HepG2 (cell line): ENCODE data around the gene IL6R. TPM values are rescaled to one million over a fixed set of nuclear protein-coding genes. Genes with fewer than 3 reads are reported as not detected.

Source experiments
- BCL6 ChIP-seq: IDR thresholded peaks from 2 replicates; pipeline ENCODE4 v1.6.1; 2016; ENCODE audit warnings: missing genetic modification reagents, missing compliant biosample characterization
- FOXK2 ChIP-seq: fragments of 450-650 bp; IDR thresholded peaks from 2 replicates; pipeline ENCODE4 v1.6.1; 2016
- NFE2L1 ChIP-seq: sonication (generic); formaldehyde crosslinking; IDR thresholded peaks from 2 replicates; pipeline ENCODE4 v1.4.0; 2020; ENCODE audit warnings: missing genetic modification reagents, mild to moderate bottlenecking, borderline replicate concordance
- SALL2 ChIP-seq: sonication (generic); formaldehyde crosslinking; IDR thresholded peaks from 2 replicates; pipeline ENCODE4 v1.8.1; 2023; ENCODE audit warnings: mild to moderate bottlenecking, missing genetic modification reagents, inconsistent platforms
- ZBTB7A ChIP-seq: sonication (generic); formaldehyde crosslinking; IDR thresholded peaks from 2 replicates; pipeline ENCODE4 v1.8.0; 2022; ENCODE audit warnings: mild to moderate bottlenecking, missing genetic modification reagents
- ZBTB8A ChIP-seq: sonication (generic); formaldehyde crosslinking; IDR thresholded peaks from 2 replicates; pipeline ENCODE4 v1.4.0; 2020; ENCODE audit warnings: mild to moderate bottlenecking, low read depth, missing genetic modification reagents, borderline replicate concordance
- ZNF296 ChIP-seq: sonication (generic); formaldehyde crosslinking; conservative IDR thresholded peaks from 2 replicates; pipeline ENCODE4 v1.5.0; 2020; ENCODE audit warnings: mild to moderate bottlenecking, missing genetic modification reagents
- ZNF331 ChIP-seq: sonication (generic); formaldehyde crosslinking; IDR thresholded peaks from 2 replicates; pipeline ENCODE4 v1.4.0; 2020; ENCODE audit warnings: missing genetic modification reagents
- ZNF782 ChIP-seq: sonication (generic); formaldehyde crosslinking; IDR thresholded peaks from 2 replicates; pipeline ENCODE4 v1.4.0; 2020; ENCODE audit warnings: missing genetic modification reagents, mild to moderate bottlenecking, borderline replicate concordance
- ZNF790 ChIP-seq: sonication (generic); formaldehyde crosslinking; IDR thresholded peaks from 2 replicates; pipeline ENCODE4 v1.8.0; 2022; ENCODE audit warnings: missing genetic modification reagents, mild to moderate bottlenecking, borderline replicate concordance
- ZNF883 ChIP-seq: sonication (generic); formaldehyde crosslinking; IDR thresholded peaks from 2 replicates; pipeline ENCODE4 v1.5.1; 2020; ENCODE audit warnings: mild to moderate bottlenecking, missing genetic modification reagents; ENCODE audit errors: not compliant biosample characterization
- polyA plus RNA-seq, 8 experiments: library from polyadenylated mRNA; depleted of rRNA in 3 of 8; stranded (reverse) in 7 of 8; unstranded in 1 of 8; fragments of >200 nt; fragmentation: Illumina TruSeq in 4 of 8; extraction: Trizol in 4 of 8; gene quantifications; 2 replicates each; pipeline versions ENCODE4 v1.2.1 to v1.2.3, GENCODE V29; 2011 to 2016; ENCODE audit warnings: low read depth in 4 of 8, missing spikeins in 1 of 8, mixed read lengths in 1 of 8; ENCODE audit not compliant: insufficient read depth in 1 of 8
- total RNA-seq, 5 experiments: library from RNA; depleted of rRNA; stranded (reverse); fragments of >200 nt; fragmentation: Illumina TruSeq; extraction: Trizol; gene quantifications; 2 replicates each; pipeline ENCODE4 v1.2.3, GENCODE V29; 2016; ENCODE audit warnings: low read depth in 1 of 5
- TF ChIP-seq, protein P1 (sequence below): sonication (generic); formaldehyde crosslinking; IDR thresholded peaks from 2 replicates; pipeline ENCODE4 v1.4.0; 2020; ENCODE audit warnings: mild to moderate bottlenecking, missing genetic modification reagents
- TF ChIP-seq, protein P2 (sequence below): sonication (generic); formaldehyde crosslinking; IDR thresholded peaks from 2 replicates; pipeline ENCODE4 v1.8.1; 2023; ENCODE audit warnings: missing genetic modification reagents, mild to moderate bottlenecking, borderline replicate concordance
- TF ChIP-seq, protein P3 (sequence below): sonication (generic); formaldehyde crosslinking; IDR thresholded peaks from 2 replicates; pipeline ENCODE4 v1.4.0; 2020; ENCODE audit warnings: low read depth, missing genetic modification reagents
- TF ChIP-seq, protein P4 (sequence below): IDR thresholded peaks from 2 replicates; pipeline ENCODE4 v1.6.1; 2012; ENCODE audit warnings: low read depth, low read length, improper control_type of control experiment
- TF ChIP-seq, protein P5 (sequence below): IDR thresholded peaks from 2 replicates; pipeline ENCODE4 v1.6.1; 2016; ENCODE audit warnings: low read depth
- TF ChIP-seq, protein P6 (sequence below): sonication (generic); formaldehyde crosslinking; IDR thresholded peaks from 2 replicates; pipeline ENCODE4 v1.8.1; 2023; ENCODE audit warnings: mild to moderate bottlenecking, missing genetic modification reagents, borderline replicate concordance

The IL6R gene
- total and polyA plus RNA-seq, 2 of the 13 experiments (the other 11 are each of a cell fraction or from before 2014, with no cell fraction given), result 5.0 to 24.5 TPM

DNA sequence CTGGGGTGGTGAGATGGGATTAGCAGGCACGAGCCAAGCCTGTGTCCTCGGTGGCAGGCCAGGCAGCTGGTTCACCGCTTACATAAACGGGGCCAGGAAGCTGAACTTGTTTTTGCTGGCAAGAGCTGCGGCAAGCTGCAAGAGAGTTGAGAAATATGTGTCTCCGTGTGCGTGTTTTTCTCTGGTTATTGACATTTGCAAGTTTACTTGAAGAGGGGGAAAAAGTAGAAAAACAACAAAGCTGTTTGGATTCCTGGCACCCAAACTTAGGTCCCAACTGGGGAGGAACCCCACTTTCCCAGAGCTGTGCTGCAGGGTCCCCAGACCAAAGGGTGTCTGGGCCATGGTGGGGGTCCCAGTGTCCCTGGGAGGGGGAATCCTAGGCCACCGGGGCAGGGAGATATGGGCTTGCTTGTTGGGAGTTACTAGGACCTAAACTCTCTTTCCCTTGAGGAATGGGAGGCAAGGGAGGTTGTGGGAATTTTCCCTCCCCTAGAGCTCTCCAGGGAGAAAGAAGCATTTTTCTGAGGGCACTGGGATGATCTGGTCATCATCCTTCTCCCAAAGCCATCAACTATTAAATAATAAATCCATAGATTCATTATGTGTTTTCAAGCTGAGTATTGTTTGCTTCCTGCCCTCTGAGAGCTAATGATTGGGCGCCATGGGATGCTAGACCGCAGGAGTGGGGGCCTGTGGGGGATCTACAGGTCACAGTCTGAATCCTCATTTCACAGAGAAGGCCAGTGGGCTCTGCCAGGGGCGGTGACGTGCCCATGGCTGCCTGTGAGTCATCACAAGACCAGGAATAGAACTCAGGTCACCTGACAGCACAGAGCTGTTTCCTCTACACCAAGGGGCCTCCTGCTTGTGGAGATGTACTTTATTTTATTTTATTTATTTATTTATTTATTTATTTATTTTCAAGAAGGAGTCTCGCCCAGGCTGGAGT, 14.8 kb downstream of the IL6R start (continued):
- TF ChIP-seq, protein P1, sequence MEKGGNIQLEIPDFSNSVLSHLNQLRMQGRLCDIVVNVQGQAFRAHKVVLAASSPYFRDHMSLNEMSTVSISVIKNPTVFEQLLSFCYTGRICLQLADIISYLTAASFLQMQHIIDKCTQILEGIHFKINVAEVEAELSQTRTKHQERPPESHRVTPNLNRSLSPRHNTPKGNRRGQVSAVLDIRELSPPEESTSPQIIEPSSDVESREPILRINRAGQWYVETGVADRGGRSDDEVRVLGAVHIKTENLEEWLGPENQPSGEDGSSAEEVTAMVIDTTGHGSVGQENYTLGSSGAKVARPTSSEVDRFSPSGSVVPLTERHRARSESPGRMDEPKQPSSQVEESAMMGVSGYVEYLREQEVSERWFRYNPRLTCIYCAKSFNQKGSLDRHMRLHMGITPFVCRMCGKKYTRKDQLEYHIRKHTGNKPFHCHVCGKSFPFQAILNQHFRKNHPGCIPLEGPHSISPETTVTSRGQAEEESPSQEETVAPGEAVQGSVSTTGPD, result peak; percentile 72; the same call in 1 of the 2 replicates
- no peak for TF ChIP-seq ZNF883 (CRISPR knock-in tag)
- TF ChIP-seq, protein P2, sequence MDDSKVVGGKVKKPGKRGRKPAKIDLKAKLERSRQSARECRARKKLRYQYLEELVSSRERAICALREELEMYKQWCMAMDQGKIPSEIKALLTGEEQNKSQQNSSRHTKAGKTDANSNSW, result no peak
- TF ChIP-seq, protein P3, sequence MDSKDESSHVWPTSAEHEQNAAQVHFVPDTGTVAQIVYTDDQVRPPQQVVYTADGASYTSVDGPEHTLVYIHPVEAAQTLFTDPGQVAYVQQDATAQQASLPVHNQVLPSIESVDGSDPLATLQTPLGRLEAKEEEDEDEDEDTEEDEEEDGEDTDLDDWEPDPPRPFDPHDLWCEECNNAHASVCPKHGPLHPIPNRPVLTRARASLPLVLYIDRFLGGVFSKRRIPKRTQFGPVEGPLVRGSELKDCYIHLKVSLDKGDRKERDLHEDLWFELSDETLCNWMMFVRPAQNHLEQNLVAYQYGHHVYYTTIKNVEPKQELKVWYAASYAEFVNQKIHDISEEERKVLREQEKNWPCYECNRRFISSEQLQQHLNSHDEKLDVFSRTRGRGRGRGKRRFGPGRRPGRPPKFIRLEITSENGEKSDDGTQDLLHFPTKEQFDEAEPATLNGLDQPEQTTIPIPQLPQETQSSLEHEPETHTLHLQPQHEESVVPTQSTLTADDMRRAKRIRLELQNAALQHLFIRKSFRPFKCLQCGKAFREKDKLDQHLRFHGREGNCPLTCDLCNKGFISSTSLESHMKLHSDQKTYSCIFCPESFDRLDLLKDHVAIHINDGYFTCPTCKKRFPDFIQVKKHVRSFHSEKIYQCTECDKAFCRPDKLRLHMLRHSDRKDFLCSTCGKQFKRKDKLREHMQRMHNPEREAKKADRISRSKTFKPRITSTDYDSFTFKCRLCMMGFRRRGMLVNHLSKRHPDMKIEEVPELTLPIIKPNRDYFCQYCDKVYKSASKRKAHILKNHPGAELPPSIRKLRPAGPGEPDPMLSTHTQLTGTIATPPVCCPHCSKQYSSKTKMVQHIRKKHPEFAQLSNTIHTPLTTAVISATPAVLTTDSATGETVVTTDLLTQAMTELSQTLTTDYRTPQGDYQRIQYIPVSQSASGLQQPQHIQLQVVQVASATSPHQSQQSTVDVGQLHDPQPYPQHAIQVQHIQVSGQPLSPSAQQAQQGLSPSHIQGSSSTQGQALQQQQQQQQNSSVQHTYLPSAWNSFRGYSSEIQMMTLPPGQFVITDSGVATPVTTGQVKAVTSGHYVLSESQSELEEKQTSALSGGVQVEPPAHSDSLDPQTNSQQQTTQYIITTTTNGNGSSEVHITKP (CRISPR knock-in tag), result no peak
- TF ChIP-seq, protein P4, sequence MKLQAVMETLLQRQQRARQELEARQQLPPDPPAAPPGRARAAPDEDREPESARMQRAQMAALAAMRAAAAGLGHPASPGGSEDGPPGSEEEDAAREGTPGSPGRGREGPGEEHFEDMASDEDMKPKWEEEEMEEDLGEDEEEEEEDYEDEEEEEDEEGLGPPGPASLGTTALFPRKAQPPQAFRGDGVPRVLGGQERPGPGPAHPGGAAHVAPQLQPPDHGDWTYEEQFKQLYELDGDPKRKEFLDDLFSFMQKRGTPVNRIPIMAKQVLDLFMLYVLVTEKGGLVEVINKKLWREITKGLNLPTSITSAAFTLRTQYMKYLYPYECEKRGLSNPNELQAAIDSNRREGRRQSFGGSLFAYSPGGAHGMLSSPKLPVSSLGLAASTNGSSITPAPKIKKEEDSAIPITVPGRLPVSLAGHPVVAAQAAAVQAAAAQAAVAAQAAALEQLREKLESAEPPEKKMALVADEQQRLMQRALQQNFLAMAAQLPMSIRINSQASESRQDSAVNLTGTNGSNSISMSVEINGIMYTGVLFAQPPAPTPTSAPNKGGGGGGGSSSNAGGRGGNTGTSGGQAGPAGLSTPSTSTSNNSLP, result no peak
- TF ChIP-seq SALL2 (CRISPR knock-in tag), result no peak
- TF ChIP-seq NFE2L1 (CRISPR knock-in tag), result no peak
- peak; percentile 81 for TF ChIP-seq BCL6 (CRISPR knock-in tag)
- peak; percentile 84; the same call in 1 of the 2 replicates for TF ChIP-seq ZNF331 (CRISPR knock-in tag)
- no peak for TF ChIP-seq ZNF296 (CRISPR knock-in tag)
- TF ChIP-seq ZNF782, result no peak
- TF ChIP-seq ZBTB8A (CRISPR knock-in tag), result no peak
- TF ChIP-seq, protein P5, sequence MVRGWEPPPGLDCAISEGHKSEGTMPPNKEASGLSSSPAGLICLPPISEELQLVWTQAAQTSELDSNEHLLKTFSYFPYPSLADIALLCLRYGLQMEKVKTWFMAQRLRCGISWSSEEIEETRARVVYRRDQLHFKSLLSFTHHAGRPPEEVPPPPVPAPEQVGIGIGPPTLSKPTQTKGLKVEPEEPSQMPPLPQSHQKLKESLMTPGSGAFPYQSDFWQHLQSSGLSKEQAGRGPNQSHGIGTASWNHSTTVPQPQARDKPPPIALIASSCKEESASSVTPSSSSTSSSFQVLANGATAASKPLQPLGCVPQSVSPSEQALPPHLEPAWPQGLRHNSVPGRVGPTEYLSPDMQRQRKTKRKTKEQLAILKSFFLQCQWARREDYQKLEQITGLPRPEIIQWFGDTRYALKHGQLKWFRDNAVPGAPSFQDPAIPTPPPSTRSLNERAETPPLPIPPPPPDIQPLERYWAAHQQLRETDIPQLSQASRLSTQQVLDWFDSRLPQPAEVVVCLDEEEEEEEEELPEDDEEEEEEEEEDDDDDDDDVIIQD (CRISPR knock-in tag), result peak; percentile 49; the same call in 1 of the 2 replicates
- no peak for TF ChIP-seq ZNF790 (CRISPR knock-in tag)
- TF ChIP-seq, protein P6, sequence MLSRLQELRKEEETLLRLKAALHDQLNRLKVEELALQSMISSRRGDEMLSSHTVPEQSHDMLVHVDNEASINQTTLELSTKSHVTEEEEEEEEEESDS, result no peak
- TF ChIP-seq ZBTB7A (CRISPR knock-in tag), result peak; percentile 47
- 0 out of 2 replicates have a peak, but pooled peaks have one; percentile 33 for TF ChIP-seq FOXK2
